Right forelimb (tissue), 1 donor: ENCODE data around the gene ADCY7.

Experiments used
- DNase-seq: peaks from one replicate; pipeline ENCODE4 v3.0.0-alpha.2; 2018

The ADCY7 gene

DNA sequence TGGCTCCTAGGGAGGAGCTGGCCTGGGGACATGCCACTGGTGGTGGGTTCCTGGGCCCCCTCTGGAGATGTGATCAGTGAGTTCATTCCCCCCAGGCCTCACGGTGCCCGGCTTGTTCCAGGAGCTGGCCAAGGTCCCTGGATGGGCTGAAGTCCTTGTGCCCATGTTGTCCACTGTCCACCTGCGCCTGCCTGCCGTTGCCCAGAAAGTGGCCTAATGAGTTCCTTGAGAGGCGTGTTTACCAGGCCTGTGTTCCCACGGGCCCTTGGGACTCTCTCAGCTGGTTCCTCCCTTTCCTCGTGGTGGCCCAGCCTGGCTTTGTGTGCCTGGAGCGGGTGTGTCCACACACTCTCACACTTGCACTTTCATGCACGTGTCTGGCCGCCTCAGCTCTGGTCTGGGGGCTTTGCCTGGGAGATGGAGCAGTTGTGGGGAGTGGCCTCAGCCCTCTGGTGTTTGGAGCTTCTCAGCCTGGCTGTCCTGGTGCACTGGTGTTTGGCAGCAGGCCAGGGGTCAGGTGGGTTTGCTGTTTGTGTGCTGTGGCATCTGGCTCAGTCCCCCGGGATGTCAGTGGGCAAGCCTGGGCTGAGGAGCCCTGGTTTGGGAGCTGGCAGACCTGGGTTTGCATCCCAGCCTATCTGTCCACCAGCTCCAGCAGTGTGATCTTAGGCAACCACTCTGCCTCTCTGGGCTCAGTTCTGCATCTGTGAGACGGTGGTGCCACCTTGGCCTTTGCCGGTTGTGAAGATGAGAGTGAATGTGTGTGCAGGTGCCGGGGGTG lies 18.0 kb downstream of the ADCY7 start:
- no peak for DNase-seq

DNA sequence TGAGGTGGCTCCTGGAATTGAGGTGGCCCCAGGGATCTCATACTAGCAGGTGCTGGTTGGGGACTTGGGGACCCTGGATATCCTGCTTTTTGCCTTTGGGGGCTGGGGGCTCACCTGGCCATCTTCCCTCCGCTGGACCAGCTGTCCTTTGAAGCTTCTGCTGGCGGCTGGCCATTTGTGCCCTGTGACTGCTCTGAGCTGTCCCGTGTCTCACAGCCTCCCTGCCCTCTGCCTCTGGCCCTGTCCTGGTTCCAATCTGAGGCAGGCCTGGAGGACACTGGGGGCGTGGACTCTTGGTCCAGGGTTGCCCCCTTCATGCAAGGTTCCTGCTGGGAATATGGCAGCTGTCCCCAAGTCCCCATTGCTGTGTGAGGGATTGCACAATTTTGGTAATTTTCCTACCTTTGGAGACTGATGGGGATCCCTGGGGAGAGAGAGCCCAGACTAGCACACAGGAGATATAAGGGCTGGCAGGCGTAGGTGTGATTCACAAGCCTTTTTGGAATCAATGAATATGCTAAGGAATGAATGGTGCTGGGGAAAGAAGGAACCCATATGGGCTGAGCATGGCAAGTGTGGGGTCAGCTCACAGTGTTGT lies 19.2 kb downstream of the ADCY7 start:
- DNase-seq, result no peak

GRCh38 chr16:50286681-50287080 lies 20.3 kb downstream of the ADCY7 start:
- no peak for DNase-seq

DNA sequence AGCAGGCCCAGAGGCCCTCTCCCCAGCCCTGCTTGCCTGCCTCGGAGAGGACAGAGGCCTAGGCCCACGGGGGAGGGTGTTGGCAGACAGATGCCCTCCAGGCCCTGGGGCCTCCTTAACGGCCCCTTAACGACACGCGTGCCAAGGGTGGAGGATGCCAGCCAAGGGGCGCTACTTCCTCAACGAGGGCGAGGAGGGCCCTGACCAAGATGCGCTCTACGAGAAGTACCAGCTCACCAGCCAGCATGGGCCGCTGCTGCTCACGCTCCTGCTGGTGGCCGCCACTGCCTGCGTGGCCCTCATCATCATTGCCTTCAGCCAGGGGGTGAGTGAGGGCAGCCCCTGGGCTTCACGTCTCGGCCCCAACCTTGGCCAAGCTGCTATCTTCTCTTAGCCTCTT lies 21.7 kb downstream of the ADCY7 start:
- DNase-seq, result no peak

- DNase-seq, result no peak
Observed at GRCh38 chr16:50288920-50289319, 22.6 kb downstream of the ADCY7 start.

- no peak for DNase-seq
Observed at GRCh38 chr16:50289950-50290764, 23.8 kb downstream of the ADCY7 start.

DNA sequence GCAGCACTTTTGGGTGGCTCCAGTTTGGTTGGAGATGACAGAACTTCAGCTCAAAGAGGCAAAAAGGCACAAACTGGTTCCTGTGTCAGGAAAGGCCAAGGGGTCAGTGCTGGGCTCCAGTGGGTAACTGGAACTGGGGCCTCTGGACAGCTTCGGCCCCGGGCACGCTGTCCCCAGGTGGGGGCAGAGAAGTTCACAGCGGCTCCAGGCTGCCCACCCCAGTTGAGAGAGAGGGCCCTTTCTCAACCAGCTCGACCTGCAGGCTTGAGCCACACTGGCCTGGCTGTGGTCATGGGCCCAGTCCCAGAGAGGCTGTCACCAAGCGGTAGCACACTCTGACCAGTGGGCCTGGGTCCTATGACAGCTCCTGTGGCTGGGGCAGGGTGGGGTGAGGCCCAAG lies 24.5 kb downstream of the ADCY7 start:
- no peak for DNase-seq

- no peak for DNase-seq
Observed at GRCh38 chr16:50291719-50292565, 25.6 kb downstream of the ADCY7 start.

- DNase-seq, result no peak
Observed at GRCh38 chr16:50292566-50292948, 26.2 kb downstream of the ADCY7 start.

DNA sequence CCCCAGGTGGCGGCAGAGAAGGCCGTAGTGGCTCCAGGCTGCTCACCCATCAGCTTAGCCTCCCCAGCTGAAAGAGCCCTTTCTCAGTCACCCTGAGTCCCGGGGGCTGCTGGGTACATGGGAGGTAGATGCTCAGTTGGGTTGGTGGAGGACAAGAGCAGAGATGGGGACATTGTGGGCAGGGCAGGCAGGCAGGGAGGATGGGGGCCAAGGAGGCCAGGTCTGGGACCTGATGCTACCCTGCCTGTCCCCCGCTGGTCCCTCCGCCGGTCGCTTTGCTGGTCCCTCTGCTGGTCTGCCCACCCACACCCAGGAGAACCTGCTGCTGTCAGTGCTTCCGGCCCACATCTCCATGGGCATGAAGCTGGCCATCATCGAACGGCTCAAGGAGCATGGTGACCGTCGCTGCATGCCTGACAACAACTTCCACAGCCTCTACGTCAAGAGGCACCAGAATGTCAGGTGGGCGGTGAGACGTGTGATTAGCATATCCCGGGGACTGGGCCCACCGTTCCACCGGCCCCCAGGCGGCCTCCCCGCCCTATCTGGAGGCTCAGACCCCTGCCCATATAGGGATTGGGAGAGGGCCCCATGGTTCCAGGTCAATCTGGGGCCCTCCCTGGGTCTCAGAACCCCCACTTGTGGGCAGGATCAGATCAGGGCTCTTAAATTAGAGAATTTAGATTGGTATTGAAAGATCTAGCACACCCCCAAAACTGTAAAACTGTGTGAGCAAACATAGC lies 26.9 kb downstream of the ADCY7 start:
- no peak for DNase-seq

GRCh38 chr16:50293994-50294855 lies 27.9 kb downstream of the ADCY7 start:
- no peak for DNase-seq

DNA sequence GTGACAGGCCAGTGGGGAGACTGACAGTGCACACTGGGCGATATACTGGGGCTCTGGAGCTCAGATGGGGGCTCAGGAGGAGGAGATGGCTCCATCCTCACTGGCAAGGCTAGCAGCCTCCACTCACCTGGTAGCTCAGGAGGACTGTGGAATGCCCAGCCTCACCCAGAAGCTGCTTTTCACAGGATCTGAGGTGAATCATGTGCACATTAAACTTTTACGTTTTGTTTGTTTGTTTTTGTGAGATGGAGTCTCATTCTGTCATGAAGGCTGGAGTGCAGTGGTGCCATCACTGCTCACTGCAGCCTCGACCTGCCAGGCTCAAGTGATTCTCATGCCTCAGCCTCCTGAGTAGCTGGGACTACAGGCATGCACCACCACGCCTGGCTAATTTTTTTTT lies 28.6 kb downstream of the ADCY7 start:
- DNase-seq, result no peak

DNA sequence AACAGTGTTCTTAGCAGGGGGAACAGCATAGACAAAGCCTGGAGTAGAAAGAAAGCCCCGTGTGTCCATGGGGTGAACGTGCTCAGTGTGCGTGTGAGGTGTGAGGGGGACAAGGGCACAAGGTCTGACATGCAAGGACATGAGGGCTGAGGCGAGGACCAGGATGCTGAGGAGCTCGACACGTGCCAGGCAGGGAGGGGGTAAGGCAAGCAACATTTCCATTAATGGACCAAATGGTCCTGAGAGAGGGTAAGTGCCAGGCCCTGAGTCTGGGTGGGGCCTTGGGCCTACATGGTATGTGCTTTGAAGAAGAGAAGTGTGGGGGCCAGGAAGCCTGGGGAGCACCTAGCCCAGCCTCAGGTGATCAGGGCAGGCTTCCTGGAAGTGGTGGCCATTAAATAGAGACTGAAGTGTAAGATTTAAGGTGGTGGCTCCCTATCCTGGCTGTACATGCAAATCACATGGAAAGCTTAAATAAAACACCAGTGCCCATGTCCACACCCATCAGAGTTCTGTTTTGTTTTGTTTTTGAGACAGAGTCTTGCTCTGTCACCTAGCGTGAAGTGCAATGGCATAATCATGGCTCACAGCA lies 29.3 kb downstream of the ADCY7 start:
- no peak for DNase-seq

- DNase-seq, result no peak
Observed at GRCh38 chr16:50296807-50297206, 30.5 kb downstream of the ADCY7 start.

GRCh38 chr16:50297301-50298074 lies 31.1 kb downstream of the ADCY7 start:
- DNase-seq, result no peak

GRCh38 chr16:50298075-50298460 lies 31.7 kb downstream of the ADCY7 start:
- DNase-seq, result no peak

DNA sequence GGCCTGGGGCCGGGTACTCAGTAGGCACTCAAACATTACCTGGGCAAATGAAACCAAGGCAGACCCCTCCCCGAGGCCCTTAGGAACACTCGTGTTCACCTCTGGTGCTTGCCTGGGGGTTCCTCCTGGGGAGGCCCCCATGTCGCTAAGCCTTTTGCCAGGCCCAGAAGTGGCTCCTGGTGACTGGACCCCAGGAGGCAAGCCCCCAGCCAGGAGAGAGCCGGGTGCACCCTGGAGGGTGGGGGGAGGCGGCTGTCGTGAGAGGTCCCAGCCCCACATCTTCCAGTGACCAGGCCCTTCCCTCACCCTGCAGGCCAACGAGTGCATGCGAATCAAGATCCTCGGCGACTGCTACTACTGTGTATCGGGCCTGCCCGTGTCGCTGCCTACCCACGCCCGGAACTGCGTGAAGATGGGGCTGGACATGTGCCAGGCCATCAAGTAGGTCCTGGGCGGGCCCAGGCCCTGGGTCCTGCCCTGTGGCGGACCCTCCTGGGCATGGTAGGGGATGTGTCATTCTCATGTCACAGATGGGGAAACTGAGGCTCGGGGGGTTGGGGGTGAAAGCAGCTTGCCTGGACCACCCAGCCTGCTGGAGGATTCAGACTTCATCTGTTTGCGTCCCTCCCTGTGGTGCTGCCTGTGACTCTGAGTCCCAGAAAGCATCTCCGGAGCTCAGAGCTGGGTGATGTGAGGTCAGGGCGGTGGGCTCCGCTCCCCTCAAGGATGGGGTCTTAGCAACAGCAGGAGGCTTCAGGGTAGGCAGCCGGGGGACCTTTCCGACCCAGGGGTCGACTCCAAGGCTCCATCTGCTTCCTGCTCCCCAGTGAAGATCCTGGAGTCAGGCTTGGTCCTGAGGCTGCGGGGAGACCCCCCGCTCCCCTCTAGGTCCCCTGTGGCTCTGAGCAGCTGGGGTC lies 32.5 kb downstream of the ADCY7 start:
- no peak for DNase-seq

DNA sequence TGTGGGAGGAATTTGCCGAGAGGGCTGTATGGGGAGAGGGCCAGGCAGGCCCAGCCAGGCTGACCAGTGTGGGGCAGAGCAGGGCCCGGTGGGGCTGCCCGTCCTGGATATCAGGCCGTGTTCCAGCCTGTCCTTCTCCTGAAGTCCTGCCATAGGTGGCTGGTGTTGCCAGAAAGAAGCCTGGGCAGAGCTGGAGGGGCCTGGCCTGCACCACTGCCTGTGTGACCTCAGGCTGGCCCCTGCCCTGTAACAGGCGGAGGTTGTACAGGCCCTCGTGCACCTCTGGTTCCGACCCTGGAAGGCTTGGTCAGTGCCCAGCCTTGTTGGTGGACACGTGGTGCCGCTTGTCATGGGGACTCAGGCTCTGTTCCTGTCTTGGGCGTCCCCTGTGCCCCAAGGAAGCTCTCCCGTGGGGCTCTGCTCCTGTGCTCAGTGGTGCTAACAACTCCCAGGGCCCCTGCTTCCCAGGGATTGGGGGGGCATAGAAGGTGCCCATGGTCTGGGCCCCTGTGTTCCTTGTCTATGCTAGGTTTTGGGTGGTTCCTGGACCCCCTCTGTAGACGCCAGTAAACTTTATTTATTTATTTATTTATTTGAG lies 33.3 kb downstream of the ADCY7 start:
- DNase-seq, result no peak
